Neural progenitor cell (in vitro differentiated cells): ENCODE results near the gene TMEM229B. TPM values are rescaled to one million over a fixed set of nuclear protein-coding genes. Genes with fewer than 3 reads are reported as not detected.
A peak's percentile ranks its signal among the peaks of the same experiment; 100 is the strongest.

Source experiments
- DNase-seq: peaks from one replicate; pipeline ENCODE4 v3.0.0-alpha.2; 2016; ENCODE audit warnings: low spot score
- H2AFZ ChIP-seq: fragments of 200-600 bp; sonication (generic); replicated peaks from 2 replicates; pipeline ENCODE4 v1.6.1; 2016; ENCODE audit warnings: antibody characterized with exemption
- H3F3A ChIP-seq: fragments of 200-600 bp; sonication (generic); 2 replicates; pipeline ENCODE4 v1.6.1; 2016; ENCODE audit warnings: antibody characterized with exemption, low read depth
- H3K27ac ChIP-seq: fragments of 200-600 bp; sonication (generic); 2 replicates; pipeline ENCODE4 v1.5.1; 2016; ENCODE audit warnings: mild to moderate bottlenecking
- H3K27me3 ChIP-seq: fragments of 200-600 bp; sonication (generic); 2 replicates; pipeline ENCODE4 v1.6.1; 2016; ENCODE audit warnings: mild to moderate bottlenecking, moderate library complexity
- H3K36me3 ChIP-seq: fragments of 200-600 bp; sonication (generic); 2 replicates; pipeline ENCODE4 v1.5.1; 2016
- H3K4me1 ChIP-seq: fragments of 200-600 bp; sonication (generic); 2 replicates; pipeline ENCODE4 v1.6.1; 2016; ENCODE audit warnings: mixed run types
- H3K4me2 ChIP-seq: fragments of 200-600 bp; sonication (generic); 2 replicates; pipeline ENCODE4 v1.6.1; 2016
- H3K4me3 ChIP-seq: fragments of 200-600 bp; sonication (generic); 2 replicates; pipeline ENCODE4 v1.5.1; 2016
- H3K79me2 ChIP-seq: fragments of 200-600 bp; sonication (generic); 2 replicates; pipeline ENCODE4 v1.6.1; 2016; ENCODE audit warnings: low read depth
- H3K9ac ChIP-seq: fragments of 200-600 bp; sonication (generic); 2 replicates; pipeline ENCODE4 v1.6.1; 2016
- H3K9me3 ChIP-seq: fragments of 200-600 bp; sonication (generic); 2 replicates; pipeline ENCODE4 v1.5.1; 2016; ENCODE audit warnings: low read depth
- H4K20me1 ChIP-seq: fragments of 200-600 bp; sonication (generic); 2 replicates; pipeline ENCODE4 v1.6.1; 2016; ENCODE audit warnings: low read depth
- H3K27ac Mint-ChIP-seq: 3 replicates; pipeline ENCODE4 v1.8.0; 2021; ENCODE audit warnings: mixed read lengths
- H3K27me3 Mint-ChIP-seq: 2 replicates; pipeline ENCODE4 v1.8.0; 2022; ENCODE audit warnings: low read depth, mild to moderate bottlenecking, inconsistent platforms, moderate library complexity, mixed read lengths; ENCODE audit not compliant: insufficient read depth
- H3K36me3 Mint-ChIP-seq: 3 replicates; pipeline ENCODE4 v1.8.0; 2021; ENCODE audit warnings: mixed read lengths
- H3K4me1 Mint-ChIP-seq: 3 replicates; pipeline ENCODE4 v1.8.0; 2021; ENCODE audit warnings: mixed read lengths
- H3K4me3 Mint-ChIP-seq: 3 replicates; pipeline ENCODE4 v1.8.0; 2021; ENCODE audit warnings: mild to moderate bottlenecking, moderate library complexity, mixed read lengths
- H3K9me3 Mint-ChIP-seq: 3 replicates; pipeline ENCODE4 v1.8.0; 2020; ENCODE audit warnings: mixed read lengths
- CTCF ChIP-seq: fragments of 200-600 bp; sonication (generic); IDR thresholded peaks from 2 replicates; pipeline ENCODE4 v1.5.1; 2017; ENCODE audit warnings: antibody characterized with exemption, mild to moderate bottlenecking
- EZH2 ChIP-seq: fragments of 200-600 bp; sonication (generic); IDR thresholded peaks from 2 replicates; pipeline ENCODE4 v1.6.1; 2017; ENCODE audit warnings: antibody characterized with exemption, mild to moderate bottlenecking, moderate library complexity
- EZH2phosphoT487 ChIP-seq: fragments of 200-600 bp; sonication (generic); IDR thresholded peaks from 2 replicates; pipeline ENCODE4 v1.6.1; 2017; ENCODE audit warnings: antibody characterized with exemption
- total RNA-seq: library from RNA; depleted of rRNA; stranded (reverse); fragments of >200 nt; gene quantifications from 2 replicates; pipeline ENCODE4 v1.2.3, GENCODE V29; 2015; ENCODE audit warnings: low replicate concordance

Gene TMEM229B
- total RNA-seq, 1 donor from 2014 or later = not detected

- DNase-seq = no peak
- no peaks in the 10 kb centered on the region for H3K79me2 ChIP-seq
- H3K27ac ChIP-seq = no peak overlapping the region
- H3K4me3 ChIP-seq = peak overlapping the region; percentile 63
- H2AFZ ChIP-seq = no peak overlapping the region
- H3K9me3 ChIP-seq = no peaks in the 10 kb centered on the region
- H3K9ac ChIP-seq = no peak overlapping the region
- H3K27me3 Mint-ChIP-seq = peaks cover 37% of the 10 kb centered on the region
- H3K36me3 ChIP-seq = no peaks in the 10 kb centered on the region
- H3K4me1 Mint-ChIP-seq = peaks cover 15% of the 10 kb centered on the region
- peak overlapping the region; percentile 79 for H3K4me2 ChIP-seq
- no peaks in the 10 kb centered on the region for H3K9me3 Mint-ChIP-seq
- no peaks in the 10 kb centered on the region for H3K36me3 Mint-ChIP-seq
- no peaks in the 10 kb centered on the region for H3K4me1 ChIP-seq
- H3K27ac Mint-ChIP-seq = no peak overlapping the region
- TF ChIP-seq CTCF = no peak
- no peak for TF ChIP-seq EZH2
- TF ChIP-seq EZH2phosphoT487 = no peak
- H3F3A ChIP-seq = peaks cover 22% of the 10 kb centered on the region
- peaks cover 84% of the 10 kb centered on the region for H3K27me3 ChIP-seq
- no peaks in the 10 kb centered on the region for H4K20me1 ChIP-seq
- peak overlapping the region; percentile 81 for H3K4me3 Mint-ChIP-seq
Measured at GRCh38 chr14:67514203-67514607, 25.7 kb upstream of the TMEM229B start.

- no peak overlapping the region for H2AFZ ChIP-seq
- no peaks in the 10 kb centered on the region for H3K4me1 ChIP-seq
- H3K4me2 ChIP-seq = no peak overlapping the region
- no peaks in the 10 kb centered on the region for H3K36me3 ChIP-seq
- peaks cover 78% of the 10 kb centered on the region for H3K27me3 ChIP-seq
- DNase-seq = no peak
- Mint-ChIP-seq H3K36me3 (no peaks in the 10 kb centered on the region), H3K9me3 (no peaks in the 10 kb centered on the region), H3K4me1 (peaks cover 15% of the 10 kb centered on the region), H3K27ac (no peak overlapping the region), H3K4me3 (peak overlapping the region; percentile 71), H3K27me3 (peaks cover 37% of the 10 kb centered on the region)
- no peaks in the 10 kb centered on the region for H3K9me3 ChIP-seq
- peaks cover 22% of the 10 kb centered on the region for H3F3A ChIP-seq
- H3K27ac ChIP-seq = no peak overlapping the region
- no peaks in the 10 kb centered on the region for H4K20me1 ChIP-seq
- H3K79me2 ChIP-seq = no peaks in the 10 kb centered on the region
- TF ChIP-seq EZH2 (no peak), CTCF (no peak), EZH2phosphoT487 (no peak)
- no peak overlapping the region for H3K4me3 ChIP-seq
- H3K9ac ChIP-seq = no peak overlapping the region
Measured at GRCh38 chr14:67513631-67514108, 25.1 kb upstream of the TMEM229B start.

GRCh38 chr14:67512463-67513310, 24.2 kb upstream of the TMEM229B start:
- no peak overlapping the region for H3K27ac Mint-ChIP-seq
- H3K27me3 Mint-ChIP-seq = peaks cover 39% of the 10 kb centered on the region

More at GRCh38 chr14:67512463-67513310, 24.2 kb upstream of the TMEM229B start:
- Mint-ChIP-seq H3K4me1 (peaks cover 15% of the 10 kb centered on the region), H3K4me3 (no peak overlapping the region), H3K36me3 (no peaks in the 10 kb centered on the region), H3K9me3 (no peaks in the 10 kb centered on the region)
- no peaks in the 10 kb centered on the region for H3K4me1 ChIP-seq
- H3K79me2 ChIP-seq = no peaks in the 10 kb centered on the region
- H4K20me1 ChIP-seq = no peaks in the 10 kb centered on the region
- peaks cover 69% of the 10 kb centered on the region for H3K27me3 ChIP-seq
- no peak overlapping the region for H3K4me3 ChIP-seq
- no peak for DNase-seq
- H3F3A ChIP-seq = peaks cover 22% of the 10 kb centered on the region
- no peaks in the 10 kb centered on the region for H3K9me3 ChIP-seq
- no peak overlapping the region for H3K4me2 ChIP-seq
- no peak for TF ChIP-seq EZH2phosphoT487
- TF ChIP-seq CTCF = no peak
- TF ChIP-seq EZH2 = no peak
- H3K9ac ChIP-seq = no peak overlapping the region
- H3K36me3 ChIP-seq = no peaks in the 10 kb centered on the region
- H2AFZ ChIP-seq = no peak overlapping the region
- H3K27ac ChIP-seq = no peak overlapping the region
